HFFc6 (cell line): Measurements from ENCODE around the gene FGF12. TPM values are rescaled to one million over a fixed set of nuclear protein-coding genes. Genes with fewer than 3 reads are reported as not detected.

Experiments used
- DNase-seq: peaks from one replicate; pipeline ENCODE4 v3.0.0-alpha.2; 2018
- H3K27ac Mint-ChIP-seq: 2 replicates; pipeline ENCODE4 v1.8.0; 2020; ENCODE audit warnings: mild to moderate bottlenecking, mixed read lengths
- H3K27me3 Mint-ChIP-seq: 2 replicates; pipeline ENCODE4 v1.8.0; 2021; ENCODE audit warnings: mild to moderate bottlenecking, moderate library complexity, mixed read lengths; ENCODE audit not compliant: insufficient read depth
- H3K36me3 Mint-ChIP-seq: 2 replicates; pipeline ENCODE4 v1.8.0; 2021; ENCODE audit warnings: low read depth, mixed read lengths
- H3K4me1 Mint-ChIP-seq: 2 replicates; pipeline ENCODE4 v1.8.0; 2020; ENCODE audit warnings: low read depth, mixed read lengths
- H3K4me3 Mint-ChIP-seq: 2 replicates; pipeline ENCODE4 v1.8.0; 2020; ENCODE audit warnings: mild to moderate bottlenecking, moderate library complexity, mixed read lengths
- H3K9me3 Mint-ChIP-seq: 2 replicates; pipeline ENCODE4 v1.8.0; 2020; ENCODE audit warnings: mild to moderate bottlenecking, mixed read lengths
- total RNA-seq, 6 experiments: library from RNA; stranded (reverse); fragmentation: NEBNext Ultra II Directional; extraction: Animal tissue kit (Norgen Biotek cat#: 25700); gene quantifications; 2 replicates in 1 of 6; 3 replicates in 5 of 6; pipeline ENCODE4 v1.2.3, GENCODE V29; 2021
- TF ChIP-seq, protein P1 (sequence below): fragments of 200-600 bp; sonication (generic); IDR thresholded peaks from 2 replicates; pipeline ENCODE4 v1.5.0; 2021; ENCODE audit warnings: antibody characterized with exemption, mild to moderate bottlenecking

FGF12 gene
- total RNA-seq, 6 experiments from 2014 or later: not detected

DNA sequence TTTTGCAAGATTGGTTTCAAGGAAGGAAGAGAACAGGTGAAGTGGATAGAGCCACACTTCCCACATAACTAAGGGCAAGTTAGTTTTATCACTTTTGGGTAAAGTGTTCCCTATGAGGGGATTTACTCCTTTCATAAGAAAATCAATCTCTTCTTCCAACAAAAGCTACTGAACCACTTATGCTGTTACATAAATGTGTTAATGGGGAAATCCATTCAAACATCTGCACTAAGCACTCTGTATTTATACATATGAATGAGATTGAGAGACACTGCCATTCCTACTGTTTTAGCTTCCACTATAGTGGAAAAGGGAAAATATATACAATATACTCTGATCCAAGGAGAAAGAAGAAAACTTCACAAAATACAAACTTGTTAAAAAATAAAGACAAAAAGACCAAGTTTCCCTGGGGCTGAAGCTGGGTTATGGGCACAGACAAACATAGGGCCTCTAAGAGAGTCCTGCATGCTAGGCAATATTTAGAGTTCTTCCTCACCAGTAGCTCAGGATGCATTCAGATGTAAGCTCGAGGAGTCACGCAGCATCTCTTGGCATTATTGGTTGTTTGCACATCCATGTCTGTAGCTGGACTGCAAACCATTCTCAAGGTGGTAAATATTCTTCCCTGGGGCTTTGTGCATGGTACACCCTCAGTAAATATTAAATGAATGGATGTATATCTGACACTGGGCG is 454.2 kb downstream of the FGF12 start:
- Mint-ChIP-seq H3K27me3 (no peaks in the 10 kb centered on the region), H3K4me3 (no peak overlapping the region), H3K27ac (no peak overlapping the region), H3K36me3 (no peaks in the 10 kb centered on the region), H3K4me1 (no peaks in the 10 kb centered on the region), H3K9me3 (peaks cover 49% of the 10 kb centered on the region)
- no peak for DNase-seq
- TF ChIP-seq, protein P1, sequence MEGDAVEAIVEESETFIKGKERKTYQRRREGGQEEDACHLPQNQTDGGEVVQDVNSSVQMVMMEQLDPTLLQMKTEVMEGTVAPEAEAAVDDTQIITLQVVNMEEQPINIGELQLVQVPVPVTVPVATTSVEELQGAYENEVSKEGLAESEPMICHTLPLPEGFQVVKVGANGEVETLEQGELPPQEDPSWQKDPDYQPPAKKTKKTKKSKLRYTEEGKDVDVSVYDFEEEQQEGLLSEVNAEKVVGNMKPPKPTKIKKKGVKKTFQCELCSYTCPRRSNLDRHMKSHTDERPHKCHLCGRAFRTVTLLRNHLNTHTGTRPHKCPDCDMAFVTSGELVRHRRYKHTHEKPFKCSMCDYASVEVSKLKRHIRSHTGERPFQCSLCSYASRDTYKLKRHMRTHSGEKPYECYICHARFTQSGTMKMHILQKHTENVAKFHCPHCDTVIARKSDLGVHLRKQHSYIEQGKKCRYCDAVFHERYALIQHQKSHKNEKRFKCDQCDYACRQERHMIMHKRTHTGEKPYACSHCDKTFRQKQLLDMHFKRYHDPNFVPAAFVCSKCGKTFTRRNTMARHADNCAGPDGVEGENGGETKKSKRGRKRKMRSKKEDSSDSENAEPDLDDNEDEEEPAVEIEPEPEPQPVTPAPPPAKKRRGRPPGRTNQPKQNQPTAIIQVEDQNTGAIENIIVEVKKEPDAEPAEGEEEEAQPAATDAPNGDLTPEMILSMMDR: no peak

- Mint-ChIP-seq H3K36me3 (no peaks in the 10 kb centered on the region), H3K9me3 (peaks cover 40% of the 10 kb centered on the region), H3K4me1 (no peaks in the 10 kb centered on the region), H3K27me3 (no peaks in the 10 kb centered on the region), H3K27ac (no peak overlapping the region), H3K4me3 (no peak overlapping the region)
- no peak for DNase-seq
- TF ChIP-seq, protein P1: no peak
Measured at GRCh38 chr3:192262001-192262400, 465.3 kb downstream of the FGF12 start.

DNA sequence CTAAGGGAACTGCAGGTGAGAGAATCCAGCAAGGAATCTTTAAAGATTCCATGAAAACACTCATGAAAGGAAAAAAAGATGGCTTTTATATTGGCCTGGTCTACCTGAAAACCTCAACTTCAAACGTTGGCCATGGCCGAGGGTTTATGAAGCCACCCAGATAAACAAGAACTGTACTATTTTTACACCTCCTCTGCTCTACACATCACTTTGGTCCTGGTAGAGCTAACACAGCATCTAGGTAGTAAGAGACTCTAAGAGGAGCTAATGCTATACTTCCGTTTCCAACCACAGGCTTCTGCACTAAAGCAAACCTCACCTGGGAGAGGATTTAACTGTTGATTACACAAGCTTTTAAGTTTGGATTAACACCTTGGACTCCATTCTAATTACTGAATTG is 466.2 kb downstream of the FGF12 start:
- Mint-ChIP-seq H3K36me3 (no peaks in the 10 kb centered on the region), H3K9me3 (peaks cover 39% of the 10 kb centered on the region), H3K27me3 (no peaks in the 10 kb centered on the region), H3K27ac (no peak overlapping the region), H3K4me1 (no peaks in the 10 kb centered on the region), H3K4me3 (no peak overlapping the region)
- DNase-seq: no peak
- TF ChIP-seq, protein P1: no peak

GRCh38 chr3:192260116-192261010 is 467.0 kb downstream of the FGF12 start:
- H3K9me3 Mint-ChIP-seq: peaks cover 39% of the 10 kb centered on the region
- no peak for DNase-seq
- H3K36me3 Mint-ChIP-seq: no peaks in the 10 kb centered on the region
- no peaks in the 10 kb centered on the region for H3K4me1 Mint-ChIP-seq
- no peak overlapping the region for H3K4me3 Mint-ChIP-seq
- TF ChIP-seq, protein P1: no peak
- no peak overlapping the region for H3K27ac Mint-ChIP-seq
- no peaks in the 10 kb centered on the region for H3K27me3 Mint-ChIP-seq

- Mint-ChIP-seq H3K36me3 (no peaks in the 10 kb centered on the region), H3K9me3 (peaks cover 39% of the 10 kb centered on the region), H3K4me3 (no peak overlapping the region), H3K4me1 (no peaks in the 10 kb centered on the region), H3K27me3 (no peaks in the 10 kb centered on the region), H3K27ac (no peak overlapping the region)
- no peak for DNase-seq
- TF ChIP-seq, protein P1: no peak
Measured at GRCh38 chr3:192259661-192260060, 467.7 kb downstream of the FGF12 start.
